Astrocyte of the cerebellum (primary cell): ENCODE measurements around the gene OR2A2.
"Not testable (repeated sequence)": the region's sequence is repeated elsewhere in the genome, so short reads cannot be mapped to it uniquely, and the experiment has no call there.

ENCODE experiments used
- DNase-seq: peaks from one replicate; pipeline ENCODE4 v3.0.0-alpha.2; 2011; ENCODE audit warnings: low read depth
- H3K4me3 ChIP-seq: 2 replicates; pipeline ENCODE4 v1.5.1; 2011; ENCODE audit warnings: mild to moderate bottlenecking, low read depth, low read length, moderate library complexity
- in situ Hi-C: cut with HindIII; loops from 2 replicates; pipeline ENCODE4 v1.10.0; 2017; ENCODE audit warnings: low sequenced_read_pairs
- TF ChIP-seq, protein P1 (sequence below): IDR thresholded peaks from 2 replicates; pipeline ENCODE4 v1.5.1; 2012; ENCODE audit warnings: low read length, low read depth, moderate library complexity, mild to moderate bottlenecking; ENCODE audit errors: missing control alignments

Gene OR2A2

GRCh38 chr7:144110272-144110671 lies 889 bp downstream of the OR2A2 start:
- in situ Hi-C loops: no loop called here
- no peak for DNase-seq
- TF ChIP-seq, protein P1, sequence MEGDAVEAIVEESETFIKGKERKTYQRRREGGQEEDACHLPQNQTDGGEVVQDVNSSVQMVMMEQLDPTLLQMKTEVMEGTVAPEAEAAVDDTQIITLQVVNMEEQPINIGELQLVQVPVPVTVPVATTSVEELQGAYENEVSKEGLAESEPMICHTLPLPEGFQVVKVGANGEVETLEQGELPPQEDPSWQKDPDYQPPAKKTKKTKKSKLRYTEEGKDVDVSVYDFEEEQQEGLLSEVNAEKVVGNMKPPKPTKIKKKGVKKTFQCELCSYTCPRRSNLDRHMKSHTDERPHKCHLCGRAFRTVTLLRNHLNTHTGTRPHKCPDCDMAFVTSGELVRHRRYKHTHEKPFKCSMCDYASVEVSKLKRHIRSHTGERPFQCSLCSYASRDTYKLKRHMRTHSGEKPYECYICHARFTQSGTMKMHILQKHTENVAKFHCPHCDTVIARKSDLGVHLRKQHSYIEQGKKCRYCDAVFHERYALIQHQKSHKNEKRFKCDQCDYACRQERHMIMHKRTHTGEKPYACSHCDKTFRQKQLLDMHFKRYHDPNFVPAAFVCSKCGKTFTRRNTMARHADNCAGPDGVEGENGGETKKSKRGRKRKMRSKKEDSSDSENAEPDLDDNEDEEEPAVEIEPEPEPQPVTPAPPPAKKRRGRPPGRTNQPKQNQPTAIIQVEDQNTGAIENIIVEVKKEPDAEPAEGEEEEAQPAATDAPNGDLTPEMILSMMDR: no peak
- H3K4me3 ChIP-seq: no peak overlapping the region

DNA sequence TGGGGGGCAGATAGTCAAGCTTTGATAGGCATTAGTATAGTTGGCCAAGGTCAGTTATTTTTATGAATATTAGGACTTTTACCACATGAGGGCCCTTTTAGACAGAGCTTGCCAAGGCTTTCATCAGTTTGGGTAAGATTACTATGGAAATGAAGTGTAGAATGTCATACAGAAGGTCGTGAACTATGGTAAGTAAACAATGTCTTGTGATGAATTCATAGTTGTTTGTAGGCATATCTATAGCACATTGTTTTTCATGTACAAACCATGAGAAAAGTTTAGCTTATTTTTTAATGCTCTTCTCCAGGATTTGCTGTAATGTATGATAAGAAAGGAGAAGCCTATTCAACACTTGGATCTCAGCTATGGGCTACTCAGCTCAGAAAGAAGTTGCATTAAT lies 4.3 kb downstream of the OR2A2 start:
- DNase-seq: no peak
- in situ Hi-C loops: no loop called here
- TF ChIP-seq, protein P1: no peak
- H3K4me3 ChIP-seq: no peak overlapping the region

- TF ChIP-seq, protein P1: no peak
- no peak overlapping the region for H3K4me3 ChIP-seq
- no peak for DNase-seq
- in situ Hi-C loops: no loop called here
Measured at GRCh38 chr7:144118341-144118740, 9.0 kb downstream of the OR2A2 start.

- H3K4me3 ChIP-seq: no peak within 1 kb of the TSS
- in situ Hi-C loops: no loop called here
- TF ChIP-seq, protein P1: no peak
- DNase-seq: no peak
Measured at GRCh38 chr7:144122876-144123275, 13.5 kb downstream of the OR2A2 start, which contains the start of gene OR2A14. Gene OR2A14, plus strand, starts transcription at chr7:144123176. Its CDS starts 5,937 bp downstream, at chr7:144129113.

DNA sequence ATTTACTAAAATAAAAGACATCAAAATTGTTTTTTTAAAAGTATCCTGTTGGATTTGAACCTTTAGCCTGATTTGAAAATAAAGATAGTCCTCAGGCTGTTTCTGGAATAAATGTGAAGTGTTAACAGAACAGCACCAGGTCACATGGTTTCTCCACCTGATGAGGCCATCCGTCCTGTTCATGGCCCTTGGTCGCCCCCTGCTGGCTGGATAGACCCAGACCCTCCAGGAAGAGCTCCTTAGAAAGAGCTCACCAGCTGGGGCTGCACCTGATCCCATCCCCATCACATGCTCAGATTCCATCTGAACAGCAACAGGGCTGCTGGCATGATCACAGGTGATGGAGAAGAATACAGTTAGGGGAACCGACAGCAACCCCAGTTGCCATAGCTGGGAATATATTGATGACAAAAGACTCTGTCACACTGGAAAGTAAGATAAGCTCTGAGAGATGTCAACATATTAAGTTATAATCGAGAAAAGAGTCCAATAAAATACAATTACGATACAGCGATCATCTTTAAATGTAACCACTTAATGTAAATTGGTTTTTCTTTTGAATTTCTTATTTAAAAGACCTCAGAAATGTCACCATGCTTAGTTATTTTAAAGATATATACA lies 18.4 kb downstream of the OR2A2 start:
- DNase-seq: peak; percentile 54
- in situ Hi-C loops: no loop called here
- no peak overlapping the region for H3K4me3 ChIP-seq
- TF ChIP-seq, protein P1: peak; percentile 88

DNA sequence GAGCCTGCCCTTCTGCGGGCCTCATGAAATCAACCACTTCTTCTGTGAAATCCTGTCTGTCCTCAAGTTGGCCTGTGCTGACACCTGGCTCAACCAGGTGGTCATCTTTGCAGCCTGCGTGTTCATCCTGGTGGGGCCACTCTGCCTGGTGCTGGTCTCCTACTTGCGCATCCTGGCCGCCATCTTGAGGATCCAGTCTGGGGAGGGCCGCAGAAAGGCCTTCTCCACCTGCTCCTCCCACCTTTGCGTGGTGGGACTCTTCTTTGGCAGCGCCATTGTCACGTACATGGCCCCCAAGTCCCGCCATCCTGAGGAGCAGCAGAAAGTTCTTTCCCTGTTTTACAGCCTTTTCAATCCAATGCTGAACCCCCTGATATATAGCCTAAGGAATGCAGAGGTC lies 20.2 kb downstream of the OR2A2 start:
- H3K4me3 ChIP-seq, DNase-seq, in situ Hi-C loops: not testable (repeated sequence)

DNA sequence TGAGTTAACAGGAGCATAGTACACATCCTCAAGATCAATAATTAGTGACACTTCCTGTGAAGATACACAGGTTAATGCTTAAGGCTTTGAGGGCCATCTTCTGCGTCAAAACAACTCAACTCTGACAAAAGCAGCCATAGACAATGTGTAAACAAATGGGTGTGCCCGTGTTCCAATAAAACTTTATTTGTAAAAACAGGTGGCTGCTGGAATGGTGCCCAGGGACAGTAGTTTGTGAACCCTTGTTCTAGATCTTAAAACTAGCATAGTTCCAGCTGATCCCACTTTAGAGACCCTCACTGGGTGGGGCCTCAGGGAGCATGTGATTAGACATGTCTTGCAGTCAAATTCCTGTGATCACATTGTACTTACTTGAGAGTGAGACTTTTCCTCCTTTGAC lies 21.3 kb downstream of the OR2A2 start:
- TF ChIP-seq, protein P1: no peak
- no peak for DNase-seq
- in situ Hi-C loops: no loop called here
- H3K4me3 ChIP-seq: no peak overlapping the region
